ENCODE measurements around the gene PNP.

DNA sequence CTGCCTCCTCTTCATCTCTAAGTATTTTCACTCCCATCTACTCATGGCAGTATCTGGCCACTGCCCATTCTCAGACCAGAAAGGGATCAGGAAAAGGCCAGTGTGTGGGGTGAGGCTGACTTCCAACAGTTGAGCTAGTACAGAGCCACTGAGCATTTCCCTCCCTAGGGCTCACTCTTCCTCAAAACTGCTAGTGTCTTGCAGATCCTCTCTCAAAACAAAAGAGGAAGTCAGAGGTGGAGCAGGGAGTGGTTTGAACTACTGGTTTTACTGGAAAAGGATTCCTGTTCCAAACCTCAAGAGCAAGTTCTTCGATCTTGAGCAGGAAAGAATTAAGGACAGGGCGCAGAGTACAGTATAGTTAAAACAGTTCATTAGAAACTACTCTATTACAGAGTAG is 24.4 kb downstream of the PNP start:
- TF ChIP-seq POLR2A (IDR thresholded peaks at IDR 0.05; ENCODE audit: control extremely low read depth in 1 of 2, low read depth in 2 of 2, low read length in 2 of 2) (no peak), ATF2 (IDR thresholded peaks at IDR 0.05; ENCODE audit: low read length) (no peak), JUN (IDR thresholded peaks at IDR 0.05; ENCODE audit: low read depth, low read length) (no peak)
- TF ChIP-seq, protein P1, sequence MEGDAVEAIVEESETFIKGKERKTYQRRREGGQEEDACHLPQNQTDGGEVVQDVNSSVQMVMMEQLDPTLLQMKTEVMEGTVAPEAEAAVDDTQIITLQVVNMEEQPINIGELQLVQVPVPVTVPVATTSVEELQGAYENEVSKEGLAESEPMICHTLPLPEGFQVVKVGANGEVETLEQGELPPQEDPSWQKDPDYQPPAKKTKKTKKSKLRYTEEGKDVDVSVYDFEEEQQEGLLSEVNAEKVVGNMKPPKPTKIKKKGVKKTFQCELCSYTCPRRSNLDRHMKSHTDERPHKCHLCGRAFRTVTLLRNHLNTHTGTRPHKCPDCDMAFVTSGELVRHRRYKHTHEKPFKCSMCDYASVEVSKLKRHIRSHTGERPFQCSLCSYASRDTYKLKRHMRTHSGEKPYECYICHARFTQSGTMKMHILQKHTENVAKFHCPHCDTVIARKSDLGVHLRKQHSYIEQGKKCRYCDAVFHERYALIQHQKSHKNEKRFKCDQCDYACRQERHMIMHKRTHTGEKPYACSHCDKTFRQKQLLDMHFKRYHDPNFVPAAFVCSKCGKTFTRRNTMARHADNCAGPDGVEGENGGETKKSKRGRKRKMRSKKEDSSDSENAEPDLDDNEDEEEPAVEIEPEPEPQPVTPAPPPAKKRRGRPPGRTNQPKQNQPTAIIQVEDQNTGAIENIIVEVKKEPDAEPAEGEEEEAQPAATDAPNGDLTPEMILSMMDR (IDR thresholded peaks at IDR 0.05; ENCODE audit: control extremely low read depth in 1 of 3, insufficient read depth in 1 of 3, low read depth in 1 of 3, low read length in 3 of 3): no peak
- TF ChIP-seq, protein P2, sequence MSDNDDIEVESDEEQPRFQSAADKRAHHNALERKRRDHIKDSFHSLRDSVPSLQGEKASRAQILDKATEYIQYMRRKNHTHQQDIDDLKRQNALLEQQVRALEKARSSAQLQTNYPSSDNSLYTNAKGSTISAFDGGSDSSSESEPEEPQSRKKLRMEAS (IDR thresholded peaks at IDR 0.05): no peak
